GM21529 (cell line): Measurements from ENCODE around the gene LCE1C.

Experiments
- ATAC-seq: cut with Tn5 transposase; IDR thresholded peaks from one replicate; pipeline ENCODE4 v1.9.1; 2021; ENCODE audit not compliant: unreplicated experiment

LCE1C gene

DNA sequence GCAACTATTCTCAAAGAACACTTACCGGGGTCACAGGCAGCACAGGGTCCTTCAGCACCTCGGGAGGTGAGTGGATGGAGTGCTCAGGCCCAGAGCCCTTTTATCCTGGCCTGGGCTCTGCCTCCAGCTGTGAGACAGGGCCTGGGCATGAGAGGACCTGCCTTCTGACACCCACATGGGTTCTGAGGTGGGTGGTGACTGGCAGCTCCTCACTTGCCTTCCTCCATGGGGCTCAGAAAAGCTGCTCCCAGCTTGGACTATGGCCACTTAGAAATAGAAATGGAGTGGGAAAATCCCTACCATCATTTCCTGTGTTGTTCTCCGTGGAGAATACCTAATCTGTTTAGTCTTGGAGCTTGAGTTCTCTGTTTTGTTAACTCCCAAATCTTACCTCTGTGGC, at the start of gene LCE1C:
Gene LCE1C, minus strand, starts transcription at position 76 of the 400 bp plus-strand sequence. CDS start 1,173 bp downstream, outside the sequence.
- ATAC-seq = no peak

DNA sequence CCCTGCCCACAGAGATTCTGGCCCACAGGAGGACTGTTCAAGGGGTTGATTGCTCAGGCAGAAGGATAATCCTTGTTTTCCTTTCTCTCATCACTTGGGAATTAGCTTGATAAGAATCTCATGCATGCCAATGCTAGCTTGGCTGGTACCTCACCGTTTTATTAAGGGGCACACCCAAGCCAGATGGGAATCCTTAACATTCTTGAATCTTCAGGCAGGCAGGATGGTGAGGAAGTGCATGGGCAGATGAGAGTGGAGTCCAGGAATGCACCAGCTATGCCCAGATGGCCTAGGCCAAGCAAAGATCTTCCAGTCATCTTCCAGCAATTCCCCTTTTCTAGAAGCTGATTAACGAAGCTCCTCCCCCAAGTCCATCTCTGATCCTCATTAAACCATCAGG, 49.2 kb upstream of the LCE1C start:
- ATAC-seq = no peak

DNA sequence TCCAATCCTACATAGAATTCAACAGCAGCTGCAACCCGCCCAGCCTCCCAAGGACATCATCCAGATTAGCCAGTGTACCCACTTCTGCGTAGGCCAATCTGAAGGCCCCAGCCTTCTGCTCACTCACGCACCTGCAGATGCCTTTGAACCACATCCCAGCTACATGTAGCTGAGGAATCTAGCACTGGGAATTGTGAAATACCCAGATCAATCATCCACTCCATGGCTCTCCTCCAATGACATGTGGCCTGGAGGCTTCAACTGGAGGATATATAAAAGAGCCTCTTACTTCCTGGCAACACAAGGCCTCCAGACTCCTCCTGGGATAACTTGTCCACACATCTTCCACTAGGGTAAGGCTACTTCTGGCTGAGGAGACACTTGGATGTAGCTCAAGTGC, 36.1 kb upstream of the LCE1C start, which contains the start of gene LCE6A:
Gene LCE6A, plus strand, starts transcription at position 301 of the 400 bp plus-strand sequence. CDS start 665 bp downstream, outside the sequence.
- ATAC-seq = no peak

GRCh38 chr1:152836870-152837269, 30.4 kb upstream of the LCE1C start:
- ATAC-seq = no peak

DNA sequence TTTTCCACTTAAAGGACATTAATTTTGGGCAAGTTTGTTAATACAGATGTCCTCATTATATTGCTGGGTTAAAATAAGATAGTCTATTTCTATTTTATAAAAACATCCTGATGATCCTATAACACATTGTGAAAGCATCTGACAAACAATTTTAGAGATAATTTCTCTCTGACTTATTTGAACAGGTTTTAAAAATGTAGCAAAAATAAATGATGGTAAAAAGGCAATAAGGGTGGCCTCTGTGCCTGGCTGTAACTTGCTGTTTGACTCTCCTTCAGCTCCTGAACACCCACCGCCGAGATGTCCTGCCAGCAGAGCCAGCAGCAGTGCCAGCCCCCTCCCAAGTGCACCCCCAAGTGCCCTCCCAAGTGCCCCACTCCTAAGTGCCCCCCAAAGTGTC, 20.7 kb upstream of the LCE1C start, which contains the start of gene LCE1A:
Gene LCE1A, plus strand, starts transcription at position 301 of the 400 bp plus-strand sequence. Its CDS starts 0 bp downstream, at position 301.
- ATAC-seq = no peak

GRCh38 chr1:152824964-152825363, 18.5 kb upstream of the LCE1C start:
- ATAC-seq = no peak

DNA sequence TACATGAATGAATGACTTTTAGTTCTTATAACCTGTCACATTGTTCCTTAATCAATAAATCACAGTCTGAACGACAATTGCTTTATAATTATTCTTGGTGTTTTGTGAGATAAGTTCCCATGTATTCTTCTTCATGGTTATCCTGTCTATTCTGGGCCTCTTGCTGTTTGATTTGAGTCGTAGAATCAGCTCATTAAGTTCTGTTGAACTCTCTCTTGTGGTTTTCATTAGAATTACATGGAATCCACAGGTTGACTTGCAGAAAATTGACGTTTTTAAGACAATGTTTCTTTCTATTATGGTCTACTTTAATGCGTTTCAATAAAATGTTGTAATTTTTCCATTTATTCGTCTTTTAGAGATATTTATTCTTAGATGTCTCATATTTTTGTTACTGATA, 16.8 kb upstream of the LCE1C start:
- ATAC-seq = no peak

DNA sequence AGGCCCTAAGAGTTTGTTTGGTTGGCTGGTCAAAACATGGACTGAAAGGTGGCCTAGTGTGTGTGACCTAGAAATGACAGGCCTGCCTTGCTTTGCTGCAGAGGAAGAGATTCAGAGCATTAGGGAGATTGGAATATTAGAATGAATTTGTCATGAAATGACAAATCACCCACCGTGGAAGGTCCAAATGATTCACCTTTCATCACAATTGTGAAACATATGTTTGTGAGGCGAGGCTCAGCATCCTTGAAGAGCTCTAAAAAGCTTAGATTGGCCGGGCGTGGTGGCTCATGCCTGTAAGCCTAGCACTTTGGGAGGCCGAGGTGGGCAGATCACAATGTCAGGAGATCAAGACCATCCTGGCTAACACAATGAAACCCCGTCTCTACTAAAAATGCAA, 10.9 kb upstream of the LCE1C start:
- no peak for ATAC-seq

DNA sequence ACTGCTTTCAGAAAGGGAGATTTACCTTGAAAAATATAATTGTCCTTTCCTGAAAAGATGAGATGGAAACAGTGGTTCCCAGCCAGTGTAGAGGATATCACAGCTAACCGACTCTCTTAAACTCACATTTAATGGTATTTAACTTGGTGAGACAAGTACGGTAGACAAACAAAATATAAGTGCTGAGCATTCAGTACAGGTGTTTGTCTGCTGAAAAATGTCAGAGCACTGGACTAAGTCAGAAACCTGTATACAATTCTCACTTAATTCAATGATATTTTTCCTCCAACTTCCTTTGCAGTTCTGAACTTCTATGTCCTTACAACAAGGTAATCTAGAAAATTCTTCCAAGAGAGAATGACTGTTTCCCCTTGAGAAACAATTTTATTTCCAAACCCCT, 5.2 kb upstream of the LCE1C start, which contains the start of gene LCE1B:
Gene LCE1B, plus strand, starts transcription at position 301 of the 400 bp plus-strand sequence. CDS start 476 bp downstream, outside the sequence.
- no peak for ATAC-seq

GRCh38 chr1:152811050-152811449, 4.6 kb upstream of the LCE1C start:
- no peak for ATAC-seq

GRCh38 chr1:152801333-152801732, 5.1 kb downstream of the LCE1C start:
- ATAC-seq = no peak

GRCh38 chr1:152796421-152796820, 10.0 kb downstream of the LCE1C start, which contains the start of gene LCE1D:
TSS of gene LCE1D (plus strand) at chr1:152796721. CDS start at chr1:152797795, 1,074 bp downstream.
- ATAC-seq = no peak

DNA sequence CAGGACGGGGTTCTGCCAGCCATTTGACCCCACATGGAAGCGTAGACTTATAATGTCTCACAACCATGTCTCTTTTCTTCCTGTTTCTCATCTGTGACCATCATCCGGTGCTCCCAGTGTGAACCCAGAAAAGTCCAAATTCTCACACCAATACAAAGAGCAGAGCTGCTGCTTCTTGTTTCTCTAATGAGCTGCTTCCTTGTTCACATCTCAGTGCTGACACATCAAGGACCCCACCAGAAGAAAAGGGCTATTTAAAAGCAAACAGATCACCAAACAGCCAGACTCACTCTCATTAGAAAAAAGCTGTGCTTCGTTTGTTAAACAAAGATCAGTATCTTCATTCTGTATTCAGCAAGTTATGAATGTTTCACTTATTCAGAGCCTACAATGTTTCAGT, 10.8 kb downstream of the LCE1C start:
- ATAC-seq = no peak

GRCh38 chr1:152786077-152786476, 20.4 kb downstream of the LCE1C start, which contains the start of gene LCE1E:
TSS of gene LCE1E (plus strand) at chr1:152786257. CDS start at chr1:152787300, 1,043 bp downstream.
- ATAC-seq = no peak

DNA sequence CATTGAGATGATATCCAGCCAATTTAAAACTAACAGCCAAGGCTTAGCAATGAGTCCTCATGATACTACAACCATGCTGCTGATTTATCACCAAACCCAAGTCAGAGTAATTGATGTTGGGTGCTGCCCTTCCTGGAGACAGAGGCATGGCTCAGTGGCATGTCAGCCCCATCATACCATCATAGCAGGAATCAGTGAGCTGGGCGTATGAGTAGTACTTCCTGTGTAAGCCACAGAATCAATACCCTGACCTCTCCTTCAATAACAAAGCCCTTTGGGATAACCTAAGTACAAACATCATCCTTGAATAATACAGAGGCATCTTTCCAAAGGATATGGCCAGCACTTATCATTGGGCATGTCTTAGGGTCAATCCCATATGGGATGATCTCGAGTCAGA, 23.4 kb downstream of the LCE1C start:
- no peak for ATAC-seq

GRCh38 chr1:152777510-152778137, 28.8 kb downstream of the LCE1C start:
- no peak for ATAC-seq

- ATAC-seq = no peak
Observed at GRCh38 chr1:152776361-152776760, 30.1 kb downstream of the LCE1C start.

GRCh38 chr1:152774875-152775274, 31.6 kb downstream of the LCE1C start, which contains the start of gene LCE1F:
TSS of gene LCE1F (plus strand) at chr1:152775140. CDS start at chr1:152776372, 1,232 bp downstream.
- no peak for ATAC-seq

- ATAC-seq = no peak
Observed at GRCh38 chr1:152770411-152770810, 36.0 kb downstream of the LCE1C start.

GRCh38 chr1:152768847-152769533, 37.5 kb downstream of the LCE1C start:
- ATAC-seq = no peak

DNA sequence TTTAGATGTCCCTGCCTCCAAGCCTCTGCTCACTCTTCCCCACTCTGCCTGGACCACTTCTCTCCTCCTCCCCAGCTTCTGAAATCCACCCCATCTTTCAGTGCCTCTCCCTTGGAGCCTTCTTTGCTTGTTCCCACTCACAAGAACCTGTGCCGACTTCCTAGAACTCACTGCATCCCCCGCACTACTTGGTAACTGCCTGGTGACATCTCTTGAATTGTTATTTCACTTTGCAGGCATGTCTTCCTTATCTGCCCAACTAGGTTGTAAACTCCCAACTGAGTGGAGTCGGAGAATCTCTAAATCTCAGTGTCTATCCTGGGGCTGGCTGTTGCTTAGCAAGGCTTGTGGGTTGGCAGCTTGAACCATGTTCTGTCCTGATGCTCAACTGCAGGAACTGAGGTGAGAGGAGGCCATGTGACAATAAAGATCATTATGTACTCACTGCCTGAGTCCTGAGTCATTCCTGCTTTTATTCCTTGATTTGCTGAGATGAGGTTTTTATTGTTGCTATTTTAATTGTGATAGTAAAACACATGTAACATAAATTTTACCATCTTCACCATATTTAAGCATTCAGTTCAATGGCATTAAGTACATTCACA, 44.7 kb downstream of the LCE1C start:
- no peak for ATAC-seq
